Hepatocyte (in vitro differentiated cells): Measurements from ENCODE around the gene BRIP1.

Source experiments
- EZH2 ChIP-seq: fragments of 200-600 bp; sonication (generic); IDR thresholded peaks from 2 replicates; pipeline ENCODE4 v1.6.1; 2016; ENCODE audit warnings: antibody characterized with exemption, mild to moderate bottlenecking, borderline replicate concordance
- EZH2phosphoT487 ChIP-seq: fragments of 200-600 bp; sonication (generic); IDR thresholded peaks from one replicate; pipeline ENCODE4 v1.6.1; 2018; ENCODE audit warnings: antibody characterized with exemption, mild to moderate bottlenecking, low read depth, moderate library complexity; ENCODE audit not compliant: unreplicated experiment, severe bottlenecking
- TF ChIP-seq, protein P1 (sequence below): fragments of 200-600 bp; sonication (generic); IDR thresholded peaks from 2 replicates; pipeline ENCODE4 v1.5.1; 2016; ENCODE audit warnings: antibody characterized with exemption, mild to moderate bottlenecking; ENCODE audit not compliant: poor library complexity

DNA sequence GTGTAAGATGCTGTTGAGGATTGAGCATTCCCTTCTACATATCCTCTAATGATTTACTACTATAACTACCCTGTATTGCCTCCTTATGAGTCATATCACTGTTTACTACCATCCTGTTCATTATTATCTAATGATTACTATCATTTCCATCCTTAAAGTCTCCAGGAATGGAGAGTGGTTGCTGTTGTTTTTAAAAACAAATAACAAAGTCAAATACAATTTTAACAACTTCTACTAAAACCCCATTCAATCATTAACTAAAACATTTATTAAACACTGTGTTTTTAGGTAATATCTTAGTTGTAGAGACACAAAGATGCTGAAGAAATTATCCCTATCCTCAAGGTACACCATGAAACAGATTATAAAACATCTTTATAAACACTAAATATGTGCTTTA lies 126.9 kb downstream of the BRIP1 start:
- TF ChIP-seq, protein P1, sequence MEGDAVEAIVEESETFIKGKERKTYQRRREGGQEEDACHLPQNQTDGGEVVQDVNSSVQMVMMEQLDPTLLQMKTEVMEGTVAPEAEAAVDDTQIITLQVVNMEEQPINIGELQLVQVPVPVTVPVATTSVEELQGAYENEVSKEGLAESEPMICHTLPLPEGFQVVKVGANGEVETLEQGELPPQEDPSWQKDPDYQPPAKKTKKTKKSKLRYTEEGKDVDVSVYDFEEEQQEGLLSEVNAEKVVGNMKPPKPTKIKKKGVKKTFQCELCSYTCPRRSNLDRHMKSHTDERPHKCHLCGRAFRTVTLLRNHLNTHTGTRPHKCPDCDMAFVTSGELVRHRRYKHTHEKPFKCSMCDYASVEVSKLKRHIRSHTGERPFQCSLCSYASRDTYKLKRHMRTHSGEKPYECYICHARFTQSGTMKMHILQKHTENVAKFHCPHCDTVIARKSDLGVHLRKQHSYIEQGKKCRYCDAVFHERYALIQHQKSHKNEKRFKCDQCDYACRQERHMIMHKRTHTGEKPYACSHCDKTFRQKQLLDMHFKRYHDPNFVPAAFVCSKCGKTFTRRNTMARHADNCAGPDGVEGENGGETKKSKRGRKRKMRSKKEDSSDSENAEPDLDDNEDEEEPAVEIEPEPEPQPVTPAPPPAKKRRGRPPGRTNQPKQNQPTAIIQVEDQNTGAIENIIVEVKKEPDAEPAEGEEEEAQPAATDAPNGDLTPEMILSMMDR: no peak
- TF ChIP-seq EZH2 (no peak), EZH2phosphoT487 (no peak)
